ENCODE measurements around the gene CENPO. TPM values are rescaled to one million over a fixed set of nuclear protein-coding genes. Genes with fewer than 3 reads are reported as not detected.
A peak's percentile ranks its signal among the peaks of the same experiment; 100 is the strongest.

The CENPO gene
- 2.2 TPM for total RNA-seq

GRCh38 chr2:24792874-24793760 lies at the start of gene CENPO, which contains the start of gene PTRHD1:
Gene CENPO, plus strand, starts transcription at chr2:24793425. Its CDS starts 495 bp downstream, at chr2:24793920.
Gene PTRHD1, minus strand, starts transcription at chr2:24793391. Its CDS starts 14 bp downstream, at chr2:24793377.
- Histone ChIP-seq H3K27me3 (ENCODE audit: insufficient read depth, low read length) (no peaks in the 10 kb centered on the region), H3K4me3 (ENCODE audit: low read length) (peak within 1 kb of the TSS; percentile 94)

DNA sequence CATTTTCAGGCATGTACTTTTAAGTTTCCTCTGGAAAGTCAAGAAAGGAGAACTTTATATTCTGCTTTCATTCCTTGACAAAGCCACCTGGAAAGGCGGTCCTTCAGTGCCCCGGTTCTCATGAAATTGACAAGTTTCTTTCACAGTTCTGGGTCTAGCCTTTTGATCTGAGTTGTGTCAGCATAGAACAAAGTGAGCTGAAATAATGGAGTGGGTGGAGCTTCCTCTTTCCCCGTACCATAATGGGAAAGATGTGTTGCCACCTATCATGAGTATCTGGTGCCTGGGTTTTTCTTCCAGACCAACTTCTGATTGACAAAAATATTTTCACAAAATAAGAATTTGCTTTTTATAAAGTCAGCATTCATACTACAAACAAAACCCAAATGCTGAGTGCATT lies 49.3 kb upstream of the CENPO start:
- H3K4me3 ChIP-seq (ENCODE audit: low read length), result no peak overlapping the region
- H3K9me3 ChIP-seq (ENCODE audit: low read depth, low read length), result no peaks in the 10 kb centered on the region
- H3K4me1 ChIP-seq (ENCODE audit: insufficient read depth, low read length), result no peaks in the 10 kb centered on the region
- no peaks in the 10 kb centered on the region for H3K27me3 ChIP-seq (ENCODE audit: insufficient read depth, low read length)

More at GRCh38 chr2:24792874-24793760, at the start of gene CENPO, which contains the start of gene PTRHD1:
- Histone ChIP-seq H3K4me1 (ENCODE audit: insufficient read depth, low read length) (peaks cover 17% of the 10 kb centered on the region), H3K9me3 (ENCODE audit: low read depth, low read length) (no peaks in the 10 kb centered on the region)

- Histone ChIP-seq H3K4me3 (ENCODE audit: low read length) (no peak overlapping the region), H3K9me3 (ENCODE audit: low read depth, low read length) (no peaks in the 10 kb centered on the region), H3K4me1 (ENCODE audit: insufficient read depth, low read length) (no peaks in the 10 kb centered on the region), H3K27me3 (ENCODE audit: insufficient read depth, low read length) (no peaks in the 10 kb centered on the region)
These were observed 48.9 kb upstream of the CENPO start for GRCh38 chr2:24744356-24744755.

- Histone ChIP-seq H3K4me3 (ENCODE audit: low read length) (no peak overlapping the region), H3K9me3 (ENCODE audit: low read depth, low read length) (no peaks in the 10 kb centered on the region), H3K4me1 (ENCODE audit: insufficient read depth, low read length) (no peaks in the 10 kb centered on the region), H3K27me3 (ENCODE audit: insufficient read depth, low read length) (no peaks in the 10 kb centered on the region)
These were observed 47.4 kb upstream of the CENPO start for GRCh38 chr2:24745825-24746224.

DNA sequence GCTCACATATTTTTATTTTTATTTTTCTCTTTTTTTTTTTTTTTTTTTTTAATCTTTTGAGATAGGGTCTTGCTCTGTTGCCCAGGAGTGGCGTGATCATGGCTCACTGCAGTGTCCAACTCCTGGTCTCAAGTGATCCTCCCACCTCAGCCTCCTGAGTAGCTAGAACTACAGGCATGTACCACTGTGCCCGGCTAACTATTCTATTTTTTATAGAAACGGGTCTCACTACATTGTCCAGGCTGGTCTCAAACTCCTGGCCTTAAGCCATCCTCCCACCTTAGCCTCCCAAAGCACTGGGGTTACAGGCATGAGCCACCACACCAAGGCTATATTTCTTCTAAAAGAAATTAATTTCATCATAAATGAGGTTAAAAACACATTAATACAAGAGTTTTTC lies 45.9 kb upstream of the CENPO start:
- Histone ChIP-seq H3K4me3 (ENCODE audit: low read length) (no peak overlapping the region), H3K27me3 (ENCODE audit: insufficient read depth, low read length) (no peaks in the 10 kb centered on the region), H3K4me1 (ENCODE audit: insufficient read depth, low read length) (no peaks in the 10 kb centered on the region), H3K9me3 (ENCODE audit: low read depth, low read length) (no peaks in the 10 kb centered on the region)

- Histone ChIP-seq H3K27me3 (ENCODE audit: insufficient read depth, low read length) (no peaks in the 10 kb centered on the region), H3K4me1 (ENCODE audit: insufficient read depth, low read length) (no peaks in the 10 kb centered on the region), H3K4me3 (ENCODE audit: low read length) (no peak overlapping the region), H3K9me3 (ENCODE audit: low read depth, low read length) (no peaks in the 10 kb centered on the region)
These were observed 44.0 kb upstream of the CENPO start for GRCh38 chr2:24749069-24749691.

GRCh38 chr2:24754985-24755705 lies 38.1 kb upstream of the CENPO start:
- no peaks in the 10 kb centered on the region for H3K9me3 ChIP-seq (ENCODE audit: low read depth, low read length)
- no peaks in the 10 kb centered on the region for H3K27me3 ChIP-seq (ENCODE audit: insufficient read depth, low read length)
- no peak overlapping the region for H3K4me3 ChIP-seq (ENCODE audit: low read length)
- H3K4me1 ChIP-seq (ENCODE audit: insufficient read depth, low read length), result no peaks in the 10 kb centered on the region

- H3K27me3 ChIP-seq (ENCODE audit: insufficient read depth, low read length), result no peaks in the 10 kb centered on the region
- no peaks in the 10 kb centered on the region for H3K4me1 ChIP-seq (ENCODE audit: insufficient read depth, low read length)
These were observed 36.4 kb upstream of the CENPO start for GRCh38 chr2:24756789-24757188.

GRCh38 chr2:24761866-24762265 lies 31.4 kb upstream of the CENPO start:
- no peaks in the 10 kb centered on the region for H3K9me3 ChIP-seq (ENCODE audit: low read depth, low read length)
- no peaks in the 10 kb centered on the region for H3K4me1 ChIP-seq (ENCODE audit: insufficient read depth, low read length)
- H3K27me3 ChIP-seq (ENCODE audit: insufficient read depth, low read length), result no peaks in the 10 kb centered on the region
- no peak overlapping the region for H3K4me3 ChIP-seq (ENCODE audit: low read length)

More at GRCh38 chr2:24756789-24757188, 36.4 kb upstream of the CENPO start:
- Histone ChIP-seq H3K4me3 (ENCODE audit: low read length) (no peak overlapping the region), H3K9me3 (ENCODE audit: low read depth, low read length) (no peaks in the 10 kb centered on the region)

DNA sequence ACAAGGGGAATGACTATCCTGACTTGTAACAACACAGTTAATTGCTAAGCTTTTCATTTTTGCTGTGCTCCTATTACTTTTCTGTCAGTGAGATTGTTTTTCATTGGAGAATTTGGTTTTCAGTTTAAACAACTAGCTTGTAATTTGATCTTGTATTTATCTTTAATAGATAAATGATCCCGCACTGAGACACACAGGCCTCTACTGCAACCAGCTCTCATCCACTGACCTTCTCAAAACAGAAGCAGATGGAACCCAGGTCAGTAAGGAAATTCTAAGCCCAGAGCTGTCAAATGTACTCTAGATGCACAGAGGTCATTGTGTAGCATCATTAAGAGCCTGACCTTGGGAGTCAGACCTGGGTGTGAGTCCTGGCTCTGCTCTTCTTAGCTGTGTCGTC lies 30.7 kb upstream of the CENPO start:
- no peak overlapping the region for H3K4me3 ChIP-seq (ENCODE audit: low read length)
- no peaks in the 10 kb centered on the region for H3K4me1 ChIP-seq (ENCODE audit: insufficient read depth, low read length)
- H3K9me3 ChIP-seq (ENCODE audit: low read depth, low read length), result no peaks in the 10 kb centered on the region
- H3K27me3 ChIP-seq (ENCODE audit: insufficient read depth, low read length), result no peaks in the 10 kb centered on the region

DNA sequence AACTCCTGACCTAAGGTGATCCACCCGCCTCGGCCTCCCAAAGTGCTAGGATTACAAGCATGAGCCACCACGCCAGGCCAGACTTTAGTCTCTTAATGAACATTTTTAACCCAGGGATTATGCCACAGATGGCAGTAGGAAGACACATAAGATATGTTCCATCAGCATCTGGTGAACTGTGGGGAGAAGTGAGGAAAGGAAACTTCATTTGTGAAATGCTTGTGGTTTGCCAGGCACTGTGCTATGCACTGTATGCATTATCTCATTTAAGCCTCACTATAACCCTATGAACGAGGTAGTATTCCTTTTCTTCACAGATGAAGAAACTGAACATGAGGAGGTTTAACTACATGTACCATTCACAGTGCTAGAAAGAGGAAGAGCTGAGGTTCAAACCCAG lies 29.4 kb upstream of the CENPO start:
- Histone ChIP-seq H3K4me3 (ENCODE audit: low read length) (no peak overlapping the region), H3K27me3 (ENCODE audit: insufficient read depth, low read length) (no peaks in the 10 kb centered on the region), H3K4me1 (ENCODE audit: insufficient read depth, low read length) (no peaks in the 10 kb centered on the region), H3K9me3 (ENCODE audit: low read depth, low read length) (no peaks in the 10 kb centered on the region)

DNA sequence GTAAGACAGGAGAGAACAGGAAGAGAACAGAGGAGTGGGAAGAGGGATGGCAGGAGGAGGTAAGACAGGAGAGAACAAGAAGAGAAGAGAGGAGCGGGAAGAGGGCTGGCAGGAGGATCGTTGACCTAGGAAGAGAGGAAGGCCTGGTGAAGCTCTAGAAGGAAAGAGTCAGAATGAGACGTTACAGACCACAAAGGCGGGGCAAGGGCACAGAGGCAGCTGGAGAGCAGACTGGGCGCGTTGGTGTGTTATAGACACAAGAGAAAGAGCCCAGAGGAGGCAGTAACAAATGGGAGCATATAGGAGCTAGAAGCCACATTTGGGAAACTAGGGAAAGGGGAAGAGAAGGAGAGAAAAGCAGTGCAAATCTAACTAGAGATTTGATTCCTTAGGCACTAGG lies 26.6 kb upstream of the CENPO start:
- no peak overlapping the region for H3K4me3 ChIP-seq (ENCODE audit: low read length)
- H3K27me3 ChIP-seq (ENCODE audit: insufficient read depth, low read length), result no peaks in the 10 kb centered on the region
- no peaks in the 10 kb centered on the region for H3K4me1 ChIP-seq (ENCODE audit: insufficient read depth, low read length)
- H3K9me3 ChIP-seq (ENCODE audit: low read depth, low read length), result no peaks in the 10 kb centered on the region

DNA sequence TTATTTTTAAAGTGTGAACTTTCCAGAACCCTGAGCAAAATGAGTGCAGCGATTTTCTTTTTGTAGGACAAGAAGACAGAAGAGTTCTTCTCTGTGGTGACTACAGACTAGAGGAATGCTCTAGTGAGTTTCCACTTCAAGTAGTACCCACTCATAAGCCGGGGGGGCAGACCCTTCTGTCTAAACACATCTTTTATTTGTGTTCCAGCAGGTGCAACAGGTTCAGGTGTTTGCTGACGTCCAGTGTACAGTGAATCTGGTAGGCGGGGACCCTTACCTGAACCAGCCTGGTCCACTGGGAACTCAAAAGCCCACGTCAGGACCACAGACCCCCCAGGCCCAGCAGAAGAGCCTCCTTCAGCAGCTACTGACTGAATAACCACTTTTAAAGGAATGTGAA lies 25.2 kb upstream of the CENPO start:
- Histone ChIP-seq H3K27me3 (ENCODE audit: insufficient read depth, low read length) (no peaks in the 10 kb centered on the region), H3K9me3 (ENCODE audit: low read depth, low read length) (no peaks in the 10 kb centered on the region), H3K4me3 (ENCODE audit: low read length) (no peak overlapping the region), H3K4me1 (ENCODE audit: insufficient read depth, low read length) (no peaks in the 10 kb centered on the region)

DNA sequence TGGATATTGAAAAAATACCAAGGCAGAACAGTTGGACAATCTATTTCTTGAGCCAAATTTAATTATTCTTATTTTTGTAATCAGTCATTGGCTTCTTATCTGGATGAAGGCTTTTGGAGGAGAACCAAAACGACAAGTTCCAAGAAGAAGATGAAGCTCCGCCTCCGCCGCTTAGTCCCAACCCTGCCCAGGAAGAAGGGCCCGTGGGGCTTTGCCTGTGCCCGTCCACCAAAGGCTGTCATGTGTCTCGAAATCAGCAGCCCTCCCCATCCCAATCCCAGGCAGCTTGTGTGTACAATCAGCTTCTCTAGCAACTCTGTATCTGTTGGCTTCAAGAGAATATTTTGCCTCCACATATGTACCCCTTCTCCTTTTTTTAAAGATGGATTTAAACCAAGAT lies 24.6 kb upstream of the CENPO start:
- H3K9me3 ChIP-seq (ENCODE audit: low read depth, low read length), result no peaks in the 10 kb centered on the region
- no peak overlapping the region for H3K4me3 ChIP-seq (ENCODE audit: low read length)
- no peaks in the 10 kb centered on the region for H3K27me3 ChIP-seq (ENCODE audit: insufficient read depth, low read length)
- H3K4me1 ChIP-seq (ENCODE audit: insufficient read depth, low read length), result no peaks in the 10 kb centered on the region

DNA sequence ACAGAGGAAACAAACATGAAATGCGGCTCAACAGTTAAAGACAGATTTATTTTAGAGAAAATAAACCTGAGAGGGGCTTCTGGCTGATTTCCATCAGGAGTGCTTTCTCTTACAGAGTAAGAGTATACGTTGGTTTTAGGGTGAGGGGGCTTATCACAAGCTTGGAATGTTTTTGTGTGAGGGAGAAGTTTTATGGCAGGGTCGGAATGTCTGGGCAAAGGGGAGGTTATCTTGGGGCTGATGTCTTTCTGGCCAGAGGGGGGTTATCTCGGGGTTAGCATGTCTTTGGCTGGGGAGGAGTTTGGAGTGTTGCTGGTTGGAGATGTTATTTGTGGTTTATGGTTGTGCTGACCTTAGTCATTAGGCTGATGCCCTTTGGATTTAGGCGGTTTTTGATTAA lies 22.2 kb upstream of the CENPO start:
- Histone ChIP-seq H3K27me3 (ENCODE audit: insufficient read depth, low read length) (no peaks in the 10 kb centered on the region), H3K9me3 (ENCODE audit: low read depth, low read length) (no peaks in the 10 kb centered on the region), H3K4me1 (ENCODE audit: insufficient read depth, low read length) (no peaks in the 10 kb centered on the region), H3K4me3 (ENCODE audit: low read length) (no peak overlapping the region)
